Daoy (cell line): Measurements from ENCODE around the gene CHST15. TPM values are rescaled to one million over a fixed set of nuclear protein-coding genes. Genes with fewer than 3 reads are reported as not detected.

Source experiments
- DNase-seq: peaks from one replicate; pipeline ENCODE4 v3.0.0-alpha.2; 2015; ENCODE audit warnings: low read depth
- total RNA-seq: library from RNA; depleted of rRNA; stranded (reverse); fragments of >200 nt; shearing (Covaris generic); gene quantifications from 2 replicates; pipeline ENCODE4 v1.2.3, GENCODE V29; 2014

CHST15 gene
- total RNA-seq, 1 experiment from 2014 or later, result 11.8 TPM

- no peak for DNase-seq
Observed at GRCh38 chr10:124030061-124030460, 63.3 kb downstream of the CHST15 start.

GRCh38 chr10:124029559-124029958 is 63.8 kb downstream of the CHST15 start:
- DNase-seq, result no peak

- no peak for DNase-seq
Observed at GRCh38 chr10:124028700-124029480, 64.5 kb downstream of the CHST15 start.

- no peak for DNase-seq
Observed at GRCh38 chr10:124027651-124028050, 65.7 kb downstream of the CHST15 start.

- DNase-seq, result no peak
Observed at GRCh38 chr10:124027031-124027611, 66.3 kb downstream of the CHST15 start.

- no peak for DNase-seq
Observed at GRCh38 chr10:124026589-124026939, 66.8 kb downstream of the CHST15 start.

- no peak for DNase-seq
Observed at GRCh38 chr10:124025660-124026588, 67.5 kb downstream of the CHST15 start.

GRCh38 chr10:124025152-124025551 is 68.2 kb downstream of the CHST15 start:
- DNase-seq, result no peak

- DNase-seq, result no peak
Observed at GRCh38 chr10:124022066-124022465, 71.3 kb downstream of the CHST15 start.

GRCh38 chr10:124020981-124021815 is 72.2 kb downstream of the CHST15 start:
- no peak for DNase-seq

GRCh38 chr10:124019886-124020797 is 73.3 kb downstream of the CHST15 start:
- no peak for DNase-seq

- DNase-seq, result no peak
Observed at GRCh38 chr10:124018886-124019525, 74.4 kb downstream of the CHST15 start.

GRCh38 chr10:124017729-124018128 is 75.7 kb downstream of the CHST15 start:
- DNase-seq, result no peak

GRCh38 chr10:124016804-124017375 is 76.5 kb downstream of the CHST15 start:
- DNase-seq, result no peak

GRCh38 chr10:124015991-124016390 is 77.4 kb downstream of the CHST15 start:
- DNase-seq, result no peak

- DNase-seq, result no peak
Observed at GRCh38 chr10:124014416-124015154, 78.8 kb downstream of the CHST15 start.

- no peak for DNase-seq
Observed at GRCh38 chr10:124013916-124014315, 79.5 kb downstream of the CHST15 start.

GRCh38 chr10:124012991-124013390 is 80.4 kb downstream of the CHST15 start:
- DNase-seq, result no peak

GRCh38 chr10:124012583-124012982 is 80.8 kb downstream of the CHST15 start:
- no peak for DNase-seq
